PC-3 (cell line): ENCODE results near the gene RHBDD2.

ENCODE experiments used
- EZH2 ChIP-seq: fragments of 300-600 bp; sonication (generic); IDR thresholded peaks from one replicate; pipeline ENCODE4 v1.6.1; 2017; ENCODE audit warnings: antibody characterized with exemption, mild to moderate bottlenecking, low read length; ENCODE audit not compliant: unreplicated experiment
- EZH2phosphoT487 ChIP-seq: fragments of 300-600 bp; sonication (generic); IDR thresholded peaks from 2 replicates; pipeline ENCODE4 v1.6.1; 2018; ENCODE audit warnings: mild to moderate bottlenecking, antibody characterized with exemption, low read length, borderline replicate concordance
- TF ChIP-seq, protein P1 (sequence below): fragments of 300-600 bp; sonication (generic); conservative IDR thresholded peaks from 2 replicates; pipeline ENCODE4 v1.5.1; 2017; ENCODE audit warnings: antibody characterized with exemption, low read depth, mild to moderate bottlenecking, low read length

DNA sequence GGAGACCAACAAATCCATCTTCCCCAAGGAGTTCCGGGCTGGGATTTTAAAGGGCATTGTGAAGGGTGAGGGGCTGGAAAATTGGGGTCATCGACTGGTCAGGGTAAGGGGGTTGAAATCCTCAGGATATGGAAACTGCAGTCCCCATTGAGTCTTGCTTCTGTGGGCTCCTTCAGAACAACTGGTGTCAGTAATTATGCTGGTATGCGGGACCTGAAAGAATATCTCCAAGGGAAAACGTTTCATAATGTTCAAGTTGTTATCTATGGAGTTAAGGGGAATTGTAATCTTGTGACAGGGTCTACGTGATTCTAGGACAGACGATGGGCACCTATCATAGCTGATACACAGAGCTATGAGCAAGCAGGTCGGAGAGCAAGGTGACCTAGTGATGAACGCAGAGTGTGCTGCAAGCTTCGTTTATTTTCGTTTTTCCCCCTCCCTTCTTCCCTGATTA is 494 bp upstream of the RHBDD2 start:
- TF ChIP-seq, protein P1, sequence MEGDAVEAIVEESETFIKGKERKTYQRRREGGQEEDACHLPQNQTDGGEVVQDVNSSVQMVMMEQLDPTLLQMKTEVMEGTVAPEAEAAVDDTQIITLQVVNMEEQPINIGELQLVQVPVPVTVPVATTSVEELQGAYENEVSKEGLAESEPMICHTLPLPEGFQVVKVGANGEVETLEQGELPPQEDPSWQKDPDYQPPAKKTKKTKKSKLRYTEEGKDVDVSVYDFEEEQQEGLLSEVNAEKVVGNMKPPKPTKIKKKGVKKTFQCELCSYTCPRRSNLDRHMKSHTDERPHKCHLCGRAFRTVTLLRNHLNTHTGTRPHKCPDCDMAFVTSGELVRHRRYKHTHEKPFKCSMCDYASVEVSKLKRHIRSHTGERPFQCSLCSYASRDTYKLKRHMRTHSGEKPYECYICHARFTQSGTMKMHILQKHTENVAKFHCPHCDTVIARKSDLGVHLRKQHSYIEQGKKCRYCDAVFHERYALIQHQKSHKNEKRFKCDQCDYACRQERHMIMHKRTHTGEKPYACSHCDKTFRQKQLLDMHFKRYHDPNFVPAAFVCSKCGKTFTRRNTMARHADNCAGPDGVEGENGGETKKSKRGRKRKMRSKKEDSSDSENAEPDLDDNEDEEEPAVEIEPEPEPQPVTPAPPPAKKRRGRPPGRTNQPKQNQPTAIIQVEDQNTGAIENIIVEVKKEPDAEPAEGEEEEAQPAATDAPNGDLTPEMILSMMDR: no peak
- TF ChIP-seq EZH2phosphoT487 (no peak), EZH2 (no peak)
